NCI-H1694 (cell line): ENCODE results near the gene LRRFIP2.

Experiments used
- DNase-seq: peaks from one replicate; lab custom pipeline; 2025; lab: John Stamatoyannopoulos, UW

Gene LRRFIP2

DNA sequence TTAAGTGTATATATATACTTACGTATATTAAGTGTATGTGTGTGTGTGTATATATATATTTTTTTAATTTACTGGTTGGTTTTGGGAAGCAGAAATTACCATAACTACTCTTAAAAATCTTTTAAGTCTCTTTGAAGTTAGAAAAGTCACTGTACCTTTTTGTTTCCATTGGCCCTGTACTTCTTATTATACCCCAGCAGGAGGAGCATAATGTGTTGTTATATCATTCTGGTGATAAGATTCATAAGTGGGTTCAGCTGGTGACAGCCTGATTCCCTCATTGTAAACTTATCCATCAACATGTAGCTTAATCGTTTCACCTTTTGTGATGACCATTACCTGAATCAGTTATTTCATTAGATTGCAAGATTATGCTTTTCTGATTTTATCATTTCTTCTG is 150.3 kb downstream of the LRRFIP2 start:
- no peak for DNase-seq

DNA sequence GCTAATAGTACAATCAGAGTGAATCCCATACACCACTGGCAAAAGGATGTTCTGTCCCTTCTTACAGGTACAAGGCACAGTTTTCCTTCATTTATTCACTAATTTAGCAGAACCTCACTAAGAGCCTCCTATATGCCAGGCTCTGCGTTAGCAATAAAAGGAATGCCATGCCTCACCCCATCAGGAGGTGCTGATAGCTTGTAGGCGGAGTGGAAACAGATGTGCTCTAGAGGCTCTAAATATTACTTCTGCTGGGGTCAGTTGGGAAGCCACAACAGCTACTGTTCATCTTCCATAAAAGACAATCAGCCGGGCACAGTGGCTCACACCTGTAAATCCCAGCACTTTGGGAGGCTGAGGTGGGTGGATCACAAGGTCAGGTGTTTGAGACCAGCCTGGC is 156.7 kb downstream of the LRRFIP2 start:
- DNase-seq: no peak

DNA sequence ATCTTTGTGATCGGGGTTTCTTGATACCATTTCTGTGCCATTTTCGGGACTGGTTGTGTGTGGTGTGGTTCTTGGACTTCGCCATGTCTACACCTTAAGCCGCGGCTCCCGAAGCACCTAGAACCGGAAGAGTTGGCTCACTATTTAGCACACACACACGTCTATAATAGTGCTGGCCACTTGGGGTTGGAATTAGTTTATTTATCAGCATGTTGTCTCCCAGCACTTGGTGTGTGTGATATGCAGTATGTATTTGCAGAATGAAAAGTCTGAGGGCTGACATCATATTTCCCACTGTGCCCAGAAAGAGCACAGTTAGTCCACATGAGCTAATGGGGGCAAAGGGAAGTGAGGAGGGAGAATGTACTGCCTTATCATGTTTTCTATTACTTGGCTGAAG is 157.5 kb downstream of the LRRFIP2 start:
- DNase-seq: no peak

DNA sequence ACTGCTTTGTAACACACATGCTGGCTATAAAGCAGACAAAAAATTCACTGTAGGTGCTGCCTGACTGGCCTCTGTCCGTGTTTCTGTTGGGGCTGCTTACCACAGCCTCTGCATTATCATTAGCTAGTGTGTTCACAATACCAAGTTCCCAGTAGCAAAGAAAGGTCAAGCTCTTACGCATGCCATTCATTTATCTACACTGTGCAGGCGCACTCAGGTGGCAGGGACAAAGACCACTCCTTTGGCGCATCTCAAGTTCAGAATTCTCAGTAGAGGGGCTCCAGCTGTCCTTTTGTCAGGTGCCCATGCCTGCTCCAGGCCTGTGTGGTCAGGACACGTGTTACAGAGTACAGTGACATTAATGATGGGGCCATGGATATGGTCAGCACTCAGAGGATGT is 158.7 kb downstream of the LRRFIP2 start:
- no peak for DNase-seq

DNA sequence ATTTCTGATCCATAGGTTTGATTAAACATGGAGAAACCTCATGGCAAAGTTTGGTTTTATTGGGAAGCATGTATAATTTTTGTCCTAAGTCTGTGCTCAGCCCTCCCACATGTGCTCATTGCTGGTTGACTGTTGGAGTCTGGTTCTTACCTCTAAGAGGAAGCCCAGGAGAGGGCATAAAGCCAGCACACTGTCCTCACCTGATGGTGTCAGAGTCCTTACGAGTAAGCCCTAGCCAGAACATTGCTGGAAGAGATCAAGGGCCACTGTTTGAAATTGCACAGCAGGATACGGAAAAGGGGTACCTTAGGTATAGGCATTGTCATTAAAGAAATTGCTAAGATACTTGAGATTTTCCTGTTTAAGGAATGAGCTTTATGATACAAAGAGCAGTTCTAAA is 159.8 kb downstream of the LRRFIP2 start:
- DNase-seq: no peak
